C4-2B (cell line): Measurements from ENCODE around the gene SH3BP5L.
"Not testable (repeated sequence)": the region's sequence is repeated elsewhere in the genome, so short reads cannot be mapped to it uniquely, and the experiment has no call there.

Experiments
- H3K27ac ChIP-seq: fragments of 450-650 bp; 2 replicates; pipeline ENCODE4 v1.5.1; 2017
- CTCF ChIP-seq: fragments of 450-650 bp; conservative IDR thresholded peaks from 2 replicates; pipeline ENCODE4 v1.5.1; 2017; ENCODE audit warnings: mild to moderate bottlenecking
- ZFX ChIP-seq: fragments of 450-650 bp; IDR thresholded peaks from 2 replicates; pipeline ENCODE4 v1.6.1; 2017

Gene SH3BP5L

GRCh38 chr1:248791010-248791409 is 34.7 kb downstream of the SH3BP5L start:
- TF ChIP-seq CTCF = no peak
- no peak overlapping the region for H3K27ac ChIP-seq

- no peak for TF ChIP-seq ZFX
- TF ChIP-seq CTCF = no peak
- no peak overlapping the region for H3K27ac ChIP-seq
Measured at GRCh38 chr1:248790456-248790855, 35.3 kb downstream of the SH3BP5L start.

- H3K27ac ChIP-seq = not testable (repeated sequence)
Measured at GRCh38 chr1:248789337-248789736, 36.4 kb downstream of the SH3BP5L start.

- TF ChIP-seq ZFX (no peak), CTCF (no peak)
- H3K27ac ChIP-seq = no peak overlapping the region
Measured at GRCh38 chr1:248788327-248788726, 37.4 kb downstream of the SH3BP5L start.

- no peak for TF ChIP-seq ZFX
- no peak for TF ChIP-seq CTCF
- H3K27ac ChIP-seq = no peak overlapping the region
Measured at GRCh38 chr1:248787430-248787829, 38.3 kb downstream of the SH3BP5L start.

- no peak overlapping the region for H3K27ac ChIP-seq
- TF ChIP-seq ZFX (no peak), CTCF (no peak)
Measured at GRCh38 chr1:248786156-248786555, 39.6 kb downstream of the SH3BP5L start.

GRCh38 chr1:248783367-248783766 is 42.3 kb downstream of the SH3BP5L start:
- TF ChIP-seq CTCF (no peak), ZFX (no peak)
- no peak overlapping the region for H3K27ac ChIP-seq

GRCh38 chr1:248782416-248783141 is 43.1 kb downstream of the SH3BP5L start:
- TF ChIP-seq ZFX (no peak), CTCF (no peak)
- no peak overlapping the region for H3K27ac ChIP-seq
